GM23248 (cell line): ENCODE results near the gene TMEM117. TPM values are rescaled to one million over a fixed set of nuclear protein-coding genes. Genes with fewer than 3 reads are reported as not detected.

ENCODE experiments used
- DNase-seq: peaks from one replicate; pipeline ENCODE4 v3.0.0-alpha.2; 2015
- H2AFZ ChIP-seq: fragments of 200-600 bp; sonication (generic); 2 replicates; pipeline ENCODE4 v1.6.1; 2016; ENCODE audit warnings: antibody characterized with exemption
- H3F3A ChIP-seq: fragments of 200-600 bp; sonication (generic); 2 replicates; pipeline ENCODE4 v1.6.1; 2016; ENCODE audit warnings: mild to moderate bottlenecking, antibody characterized with exemption, mixed run types; ENCODE audit not compliant: insufficient read depth
- H3K27ac ChIP-seq: fragments of 200-600 bp; sonication (generic); 2 replicates; pipeline ENCODE4 v1.5.1; 2016; ENCODE audit warnings: mild to moderate bottlenecking
- H3K27me3 ChIP-seq: fragments of 200-600 bp; sonication (generic); replicated peaks from 2 replicates; pipeline ENCODE4 v1.6.1; 2016; ENCODE audit warnings: mild to moderate bottlenecking; ENCODE audit not compliant: insufficient read depth
- H3K36me3 ChIP-seq: fragments of 200-600 bp; sonication (generic); 2 replicates; pipeline ENCODE4 v1.6.1; 2016; ENCODE audit warnings: low read depth, mild to moderate bottlenecking
- H3K4me1 ChIP-seq: fragments of 200-600 bp; sonication (generic); 2 replicates; pipeline ENCODE4 v1.6.1; 2016; ENCODE audit warnings: mild to moderate bottlenecking; ENCODE audit not compliant: insufficient read depth
- H3K4me2 ChIP-seq: fragments of 200-600 bp; sonication (generic); one replicate; pipeline ENCODE4 v1.6.1; 2016; ENCODE audit warnings: mild to moderate bottlenecking; ENCODE audit not compliant: unreplicated experiment
- H3K4me3 ChIP-seq: fragments of 200-600 bp; sonication (generic); 2 replicates; pipeline ENCODE4 v1.5.1; 2016; ENCODE audit warnings: mild to moderate bottlenecking
- H3K79me2 ChIP-seq: fragments of 200-600 bp; sonication (generic); 2 replicates; pipeline ENCODE4 v1.6.1; 2016; ENCODE audit warnings: mild to moderate bottlenecking; ENCODE audit not compliant: insufficient read depth
- H3K9ac ChIP-seq: fragments of 200-600 bp; sonication (generic); 2 replicates; pipeline ENCODE4 v1.6.1; 2016; ENCODE audit warnings: mild to moderate bottlenecking
- H3K9me2 ChIP-seq: fragments of 200-600 bp; sonication (generic); 2 replicates; pipeline ENCODE4 v1.6.1; 2016; ENCODE audit warnings: mixed run types, mild to moderate bottlenecking, moderate library complexity; ENCODE audit not compliant: insufficient read depth
- H3K9me3 ChIP-seq: fragments of 200-600 bp; sonication (generic); one replicate; pipeline ENCODE4 v1.6.1; 2017; ENCODE audit warnings: low read depth
- H4K20me1 ChIP-seq: fragments of 200-600 bp; sonication (generic); 2 replicates; pipeline ENCODE4 v1.6.0; 2016; ENCODE audit not compliant: insufficient read depth
- EZH2 ChIP-seq: fragments of 200-600 bp; sonication (generic); IDR thresholded peaks from 2 replicates; pipeline ENCODE4 v1.6.1; 2018; ENCODE audit warnings: antibody characterized with exemption, mild to moderate bottlenecking; ENCODE audit not compliant: insufficient read depth, poor library complexity, severe bottlenecking
- EZH2phosphoT487 ChIP-seq: fragments of 200-600 bp; sonication (generic); IDR thresholded peaks from 2 replicates; pipeline ENCODE4 v1.6.1; 2018; ENCODE audit warnings: antibody characterized with exemption, moderate library complexity, mild to moderate bottlenecking, low read depth; ENCODE audit not compliant: insufficient read depth
- WGBS, 2 experiments: methylation state at CpG; one replicate each; pipeline ENCODE4 v1.1.6; 2015 to 2017; ENCODE audit warnings: low lambda C conversion rate in 2 of 2, low coverage in 1 of 2; ENCODE audit errors: missing lambda C conversion rate in 2 of 2; 5-methylcytosine and 5-hydroxymethylcytosine counted together
- in situ Hi-C: fragments of 300-500 bp; cut with MboI; formaldehyde crosslinking; loops from 2 replicates; pipeline ENCODE4 v1.15.0; 2020
- polyA plus RNA-seq: library from polyadenylated mRNA; unstranded; fragments of >200 nt; fragmentation: Nextera tagmentation; extraction: Ambion mirVana; gene quantifications from 2 replicates; pipeline ENCODE4 v1.2.1, GENCODE V29; 2016
- total RNA-seq: library from RNA; depleted of rRNA; stranded (reverse); fragments of >200 nt; shearing (Covaris generic); gene quantifications from 2 replicates; pipeline ENCODE4 v1.2.3, GENCODE V29; 2014

TMEM117 gene
- total and polyA plus RNA-seq, 2 experiments from 2014 or later, result 12.1 to 19.1 TPM

GRCh38 chr12:44058366-44058765, 222.5 kb downstream of the TMEM117 start:
- in situ Hi-C loops, result no loop called here
- WGBS, 2 experiments, result 61% methylated on average over 2 of the region's 2 CpGs
- H3F3A ChIP-seq, result peaks cover 2% of the 10 kb centered on the region; the same call in 1 of the 2 replicates
- H3K4me2 ChIP-seq, result no peak overlapping the region
- no peak overlapping the region for H2AFZ ChIP-seq
- H3K27me3 ChIP-seq, result no peaks in the 10 kb centered on the region
- no peak for DNase-seq
- no peak for TF ChIP-seq EZH2phosphoT487
- no peak for TF ChIP-seq EZH2
- H3K9ac ChIP-seq, result no peak overlapping the region
- no peaks in the 10 kb centered on the region for H3K9me3 ChIP-seq
- H3K4me1 ChIP-seq, result peaks cover 12% of the 10 kb centered on the region
- H4K20me1 ChIP-seq, result no peaks in the 10 kb centered on the region
- no peak overlapping the region for H3K4me3 ChIP-seq
- H3K79me2 ChIP-seq, result no peaks in the 10 kb centered on the region
- no peak overlapping the region for H3K27ac ChIP-seq
- no peaks in the 10 kb centered on the region for H3K9me2 ChIP-seq
- H3K36me3 ChIP-seq, result no peaks in the 10 kb centered on the region

GRCh38 chr12:44059476-44059875, 223.6 kb downstream of the TMEM117 start:
- Histone ChIP-seq H3K9ac (no peak overlapping the region), H3K9me3 (no peaks in the 10 kb centered on the region), H3F3A (no peaks in the 10 kb centered on the region), H3K36me3 (no peaks in the 10 kb centered on the region), H3K27ac (no peak overlapping the region), H2AFZ (no peak overlapping the region), H3K4me3 (no peak overlapping the region), H3K79me2 (no peaks in the 10 kb centered on the region), H3K27me3 (no peaks in the 10 kb centered on the region), H3K4me2 (no peak overlapping the region), H4K20me1 (no peaks in the 10 kb centered on the region), H3K4me1 (peaks cover under 1% of the 10 kb centered on the region; the same call in 1 of the 2 replicates), H3K9me2 (no peaks in the 10 kb centered on the region)
- in situ Hi-C loops, result no loop called here
- no peak for DNase-seq
- TF ChIP-seq EZH2phosphoT487 (no peak), EZH2 (no peak)

- H3K4me3 ChIP-seq, result no peak overlapping the region
- no peak overlapping the region for H3K4me2 ChIP-seq
- no peak overlapping the region for H3K9ac ChIP-seq
- H3K27ac ChIP-seq, result no peak overlapping the region
- no peaks in the 10 kb centered on the region for H3K9me2 ChIP-seq
- in situ Hi-C loops, result no loop called here
- no peaks in the 10 kb centered on the region for H3K4me1 ChIP-seq
- no peak for TF ChIP-seq EZH2phosphoT487
- TF ChIP-seq EZH2, result no peak
- no peaks in the 10 kb centered on the region for H3F3A ChIP-seq
- H3K9me3 ChIP-seq, result no peaks in the 10 kb centered on the region
- 88 to 89% methylated on average over 3 of the region's 3 CpGs for WGBS, 2 experiments
- no peaks in the 10 kb centered on the region for H4K20me1 ChIP-seq
- H3K27me3 ChIP-seq, result no peaks in the 10 kb centered on the region
- H2AFZ ChIP-seq, result no peak overlapping the region
- no peaks in the 10 kb centered on the region for H3K36me3 ChIP-seq
- no peaks in the 10 kb centered on the region for H3K79me2 ChIP-seq
- DNase-seq, result no peak
Measured at GRCh38 chr12:44063671-44064070, 227.8 kb downstream of the TMEM117 start.

- Histone ChIP-seq H3K9me2 (no peaks in the 10 kb centered on the region), H3K27me3 (no peaks in the 10 kb centered on the region), H3K9me3 (no peaks in the 10 kb centered on the region), H3K9ac (no peak overlapping the region), H3K36me3 (no peaks in the 10 kb centered on the region), H3K4me3 (no peak overlapping the region), H4K20me1 (no peaks in the 10 kb centered on the region), H3F3A (no peaks in the 10 kb centered on the region), H2AFZ (0 out of 2 replicates have a peak overlapping the region, but pooled peaks have one; percentile 3), H3K79me2 (no peaks in the 10 kb centered on the region), H3K4me2 (no peak overlapping the region), H3K4me1 (no peaks in the 10 kb centered on the region), H3K27ac (no peak overlapping the region)
- DNase-seq, result peak; percentile 4
- in situ Hi-C loops, result no loop called here
- TF ChIP-seq EZH2phosphoT487, result no peak
- no peak for TF ChIP-seq EZH2
- WGBS, 2 experiments, result 10 to 13% methylated on average over 2 of the region's 2 CpGs
Measured at GRCh38 chr12:44076871-44077270, 241.0 kb downstream of the TMEM117 start.

- H3K4me3 ChIP-seq, result no peak overlapping the region
- no peak overlapping the region for H3K27ac ChIP-seq
- 0 out of 2 replicates have a peak overlapping the region, but pooled peaks have one; percentile 3 for H2AFZ ChIP-seq
- H3K9ac ChIP-seq, result no peak overlapping the region
- no peaks in the 10 kb centered on the region for H3K9me3 ChIP-seq
- no peak overlapping the region for H3K4me2 ChIP-seq
- TF ChIP-seq EZH2phosphoT487 (no peak), EZH2 (no peak)
- H4K20me1 ChIP-seq, result no peaks in the 10 kb centered on the region
- H3K4me1 ChIP-seq, result no peaks in the 10 kb centered on the region
- WGBS, 2 experiments, result 7 to 12% methylated on average over 2 of the region's 2 CpGs
- no peaks in the 10 kb centered on the region for H3F3A ChIP-seq
- DNase-seq, result no peak
- no peaks in the 10 kb centered on the region for H3K27me3 ChIP-seq
- no peaks in the 10 kb centered on the region for H3K36me3 ChIP-seq
- H3K9me2 ChIP-seq, result no peaks in the 10 kb centered on the region
- in situ Hi-C loops, result no loop called here
- no peaks in the 10 kb centered on the region for H3K79me2 ChIP-seq
Measured at GRCh38 chr12:44077294-44077693, 241.4 kb downstream of the TMEM117 start.
